PC-3 (cell line): Measurements from ENCODE around the gene MAPK1.

ENCODE experiments used
- CTCF ChIP-seq: fragments of 300-600 bp; sonication (generic); conservative IDR thresholded peaks from 2 replicates; pipeline ENCODE4 v1.5.1; 2017; ENCODE audit warnings: antibody characterized with exemption, low read depth, mild to moderate bottlenecking, low read length
- EZH2 ChIP-seq: fragments of 300-600 bp; sonication (generic); IDR thresholded peaks from one replicate; pipeline ENCODE4 v1.6.1; 2017; ENCODE audit warnings: antibody characterized with exemption, mild to moderate bottlenecking, low read length; ENCODE audit not compliant: unreplicated experiment

- TF ChIP-seq EZH2: no peak
- no peak for TF ChIP-seq CTCF
Observed at GRCh38 chr22:21819183-21819770, 48.2 kb downstream of the MAPK1 start.
